Hepatocyte (in vitro differentiated cells): Measurements from ENCODE around the gene HKDC1. TPM values are rescaled to one million over a fixed set of nuclear protein-coding genes. Genes with fewer than 3 reads are reported as not detected.

Source experiments
- DNase-seq: peaks from one replicate; pipeline ENCODE4 v3.0.0-alpha.2; 2016; ENCODE audit warnings: low spot score
- H2AFZ ChIP-seq: fragments of 200-600 bp; sonication (generic); 2 replicates; pipeline ENCODE4 v1.6.0; 2016; ENCODE audit warnings: antibody characterized with exemption, mild to moderate bottlenecking
- H3K27ac ChIP-seq: fragments of 200-600 bp; sonication (generic); 2 replicates; pipeline ENCODE4 v1.5.1; 2016; ENCODE audit warnings: mild to moderate bottlenecking
- H3K27me3 ChIP-seq: fragments of 200-600 bp; sonication (generic); 2 replicates; pipeline ENCODE4 v1.6.1; 2016
- H3K36me3 ChIP-seq: fragments of 200-600 bp; sonication (generic); replicated peaks from 2 replicates; pipeline ENCODE4 v1.5.1; 2016; ENCODE audit warnings: low read depth; ENCODE audit not compliant: insufficient read depth
- H3K4me1 ChIP-seq: fragments of 200-600 bp; sonication (generic); 2 replicates; pipeline ENCODE4 v1.5.1; 2016; ENCODE audit warnings: mild to moderate bottlenecking, moderate library complexity; ENCODE audit not compliant: insufficient read depth
- H3K4me2 ChIP-seq: fragments of 200-600 bp; sonication (generic); 2 replicates; pipeline ENCODE4 v1.6.0; 2016
- H3K4me3 ChIP-seq: fragments of 200-600 bp; sonication (generic); 2 replicates; pipeline ENCODE4 v1.5.1; 2016; ENCODE audit warnings: mild to moderate bottlenecking
- H3K79me2 ChIP-seq: fragments of 200-600 bp; sonication (generic); 2 replicates; pipeline ENCODE4 v1.6.0; 2017; ENCODE audit warnings: mild to moderate bottlenecking
- H3K9me2 ChIP-seq: fragments of 200-600 bp; sonication (generic); replicated peaks from 2 replicates; pipeline ENCODE4 v1.6.0; 2017; ENCODE audit warnings: mild to moderate bottlenecking; ENCODE audit not compliant: insufficient read depth
- H3K9me3 ChIP-seq: fragments of 200-600 bp; sonication (generic); 2 replicates; pipeline ENCODE4 v1.5.1; 2016; ENCODE audit warnings: low read depth, mild to moderate bottlenecking
- H4K20me1 ChIP-seq: fragments of 200-600 bp; sonication (generic); 2 replicates; pipeline ENCODE4 v1.6.0; 2016; ENCODE audit warnings: mild to moderate bottlenecking; ENCODE audit not compliant: insufficient read depth, poor library complexity, severe bottlenecking
- EZH2 ChIP-seq: fragments of 200-600 bp; sonication (generic); IDR thresholded peaks from 2 replicates; pipeline ENCODE4 v1.6.1; 2016; ENCODE audit warnings: antibody characterized with exemption, mild to moderate bottlenecking, borderline replicate concordance
- EZH2phosphoT487 ChIP-seq: fragments of 200-600 bp; sonication (generic); IDR thresholded peaks from one replicate; pipeline ENCODE4 v1.6.1; 2018; ENCODE audit warnings: antibody characterized with exemption, mild to moderate bottlenecking, low read depth, moderate library complexity; ENCODE audit not compliant: unreplicated experiment, severe bottlenecking
- WGBS: methylation state at CpG from one replicate; pipeline ENCODE4 v1.1.6; 2016; ENCODE audit warnings: low lambda C conversion rate; ENCODE audit errors: missing lambda C conversion rate; 5-methylcytosine and 5-hydroxymethylcytosine counted together
- polyA plus RNA-seq: library from polyadenylated mRNA; unstranded; fragments of >200 nt; fragmentation: Nextera tagmentation; extraction: Ambion mirVana; gene quantifications from 2 replicates; pipeline ENCODE4 v1.2.1, GENCODE V29; 2016
- total RNA-seq: library from RNA; depleted of rRNA; stranded (reverse); fragments of >200 nt; gene quantifications from 2 replicates; pipeline ENCODE4 v1.2.3, GENCODE V29; 2014
- TF ChIP-seq, protein P1 (sequence below): fragments of 200-600 bp; sonication (generic); IDR thresholded peaks from 2 replicates; pipeline ENCODE4 v1.5.1; 2016; ENCODE audit warnings: antibody characterized with exemption, mild to moderate bottlenecking; ENCODE audit not compliant: poor library complexity

Gene HKDC1
- total and polyA plus RNA-seq, 2 experiments from 2014 or later: 23.6 to 27.9 TPM

DNA sequence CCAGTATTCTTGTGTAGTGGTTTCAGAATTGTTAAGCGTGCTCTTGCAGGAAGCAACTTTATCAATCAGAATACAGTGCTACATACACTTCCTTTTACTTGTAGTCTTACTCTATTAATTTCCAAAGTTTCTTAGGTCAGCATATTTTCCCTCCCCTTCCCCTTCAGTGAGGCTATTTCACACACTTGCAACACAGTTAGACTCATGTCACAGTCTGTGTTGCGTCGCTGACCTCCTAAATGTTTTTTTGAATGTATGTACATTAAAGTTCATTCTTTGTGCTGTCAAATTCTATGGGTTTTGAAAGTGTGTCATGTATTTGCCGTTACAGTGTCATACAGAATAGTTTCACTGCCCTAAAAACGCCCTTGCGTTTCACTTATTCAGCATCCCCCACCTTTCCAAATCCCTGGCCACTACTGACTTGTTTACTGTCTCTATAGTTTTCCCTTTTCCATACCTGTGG lies 5.4 kb upstream of the HKDC1 start:
- Histone ChIP-seq H4K20me1 (no peaks in the 10 kb centered on the region), H3K4me2 (no peak overlapping the region), H3K9me2 (no peaks in the 10 kb centered on the region), H3K36me3 (no peaks in the 10 kb centered on the region), H3K4me3 (no peak overlapping the region), H3K4me1 (peaks cover 13% of the 10 kb centered on the region), H3K79me2 (no peaks in the 10 kb centered on the region), H3K27me3 (no peaks in the 10 kb centered on the region), H2AFZ (no peak overlapping the region), H3K9me3 (no peaks in the 10 kb centered on the region), H3K27ac (no peak overlapping the region)
- no peak for DNase-seq
- WGBS: 95% methylated on average over 6 of the region's 6 CpGs
- TF ChIP-seq EZH2phosphoT487: no peak
- TF ChIP-seq, protein P1, sequence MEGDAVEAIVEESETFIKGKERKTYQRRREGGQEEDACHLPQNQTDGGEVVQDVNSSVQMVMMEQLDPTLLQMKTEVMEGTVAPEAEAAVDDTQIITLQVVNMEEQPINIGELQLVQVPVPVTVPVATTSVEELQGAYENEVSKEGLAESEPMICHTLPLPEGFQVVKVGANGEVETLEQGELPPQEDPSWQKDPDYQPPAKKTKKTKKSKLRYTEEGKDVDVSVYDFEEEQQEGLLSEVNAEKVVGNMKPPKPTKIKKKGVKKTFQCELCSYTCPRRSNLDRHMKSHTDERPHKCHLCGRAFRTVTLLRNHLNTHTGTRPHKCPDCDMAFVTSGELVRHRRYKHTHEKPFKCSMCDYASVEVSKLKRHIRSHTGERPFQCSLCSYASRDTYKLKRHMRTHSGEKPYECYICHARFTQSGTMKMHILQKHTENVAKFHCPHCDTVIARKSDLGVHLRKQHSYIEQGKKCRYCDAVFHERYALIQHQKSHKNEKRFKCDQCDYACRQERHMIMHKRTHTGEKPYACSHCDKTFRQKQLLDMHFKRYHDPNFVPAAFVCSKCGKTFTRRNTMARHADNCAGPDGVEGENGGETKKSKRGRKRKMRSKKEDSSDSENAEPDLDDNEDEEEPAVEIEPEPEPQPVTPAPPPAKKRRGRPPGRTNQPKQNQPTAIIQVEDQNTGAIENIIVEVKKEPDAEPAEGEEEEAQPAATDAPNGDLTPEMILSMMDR: no peak
- TF ChIP-seq EZH2: no peak

DNA sequence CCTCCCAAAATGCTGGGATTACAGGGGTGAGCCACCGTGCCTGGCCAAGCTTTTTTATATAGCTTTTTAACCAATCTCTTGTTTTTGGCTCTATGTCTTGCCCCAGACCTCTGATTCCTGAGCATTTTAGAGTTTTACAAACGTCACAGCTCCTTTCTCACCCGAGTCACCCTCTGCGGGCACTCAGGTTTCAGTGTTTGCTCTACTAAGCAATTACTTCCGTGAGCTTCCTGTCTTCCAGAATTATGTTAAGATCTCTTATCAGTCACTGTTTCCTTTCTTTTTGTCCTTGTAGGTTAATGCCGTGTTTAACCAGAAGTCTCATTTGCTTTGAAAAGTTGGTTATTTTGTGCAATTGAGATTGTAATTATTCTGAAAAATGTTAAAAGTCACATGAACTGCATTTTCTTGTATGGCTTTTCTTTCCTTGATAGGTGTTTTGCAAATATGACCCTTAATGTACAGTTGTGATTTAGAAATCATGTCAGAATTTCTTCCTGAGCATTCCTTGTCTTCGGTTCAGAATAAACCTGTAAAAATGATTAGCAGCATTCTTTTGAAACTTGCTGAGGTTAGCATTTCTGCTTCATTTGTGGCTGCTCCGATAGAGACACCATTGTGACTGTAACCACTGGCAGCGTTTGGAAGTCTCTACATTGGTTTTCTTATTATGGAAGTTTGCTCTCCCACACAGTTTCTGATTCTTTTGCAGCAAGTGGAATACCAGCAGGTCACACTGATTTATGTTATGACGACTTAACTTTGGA lies 4.5 kb upstream of the HKDC1 start:
- 55% methylated on average over 10 of the region's 10 CpGs for WGBS
- TF ChIP-seq, protein P1: no peak
- TF ChIP-seq EZH2phosphoT487 (no peak), EZH2 (no peak)
- H2AFZ ChIP-seq: no peak overlapping the region
- no peaks in the 10 kb centered on the region for H3K9me2 ChIP-seq
- peaks cover 13% of the 10 kb centered on the region for H3K4me1 ChIP-seq
- no peaks in the 10 kb centered on the region for H3K27me3 ChIP-seq
- peak overlapping the region; percentile 47 for H3K4me2 ChIP-seq
- H3K79me2 ChIP-seq: no peaks in the 10 kb centered on the region
- no peaks in the 10 kb centered on the region for H4K20me1 ChIP-seq
- no peaks in the 10 kb centered on the region for H3K9me3 ChIP-seq
- peak overlapping the region; percentile 52 for H3K27ac ChIP-seq
- H3K4me3 ChIP-seq: no peak overlapping the region
- no peaks in the 10 kb centered on the region for H3K36me3 ChIP-seq
- no peak for DNase-seq

DNA sequence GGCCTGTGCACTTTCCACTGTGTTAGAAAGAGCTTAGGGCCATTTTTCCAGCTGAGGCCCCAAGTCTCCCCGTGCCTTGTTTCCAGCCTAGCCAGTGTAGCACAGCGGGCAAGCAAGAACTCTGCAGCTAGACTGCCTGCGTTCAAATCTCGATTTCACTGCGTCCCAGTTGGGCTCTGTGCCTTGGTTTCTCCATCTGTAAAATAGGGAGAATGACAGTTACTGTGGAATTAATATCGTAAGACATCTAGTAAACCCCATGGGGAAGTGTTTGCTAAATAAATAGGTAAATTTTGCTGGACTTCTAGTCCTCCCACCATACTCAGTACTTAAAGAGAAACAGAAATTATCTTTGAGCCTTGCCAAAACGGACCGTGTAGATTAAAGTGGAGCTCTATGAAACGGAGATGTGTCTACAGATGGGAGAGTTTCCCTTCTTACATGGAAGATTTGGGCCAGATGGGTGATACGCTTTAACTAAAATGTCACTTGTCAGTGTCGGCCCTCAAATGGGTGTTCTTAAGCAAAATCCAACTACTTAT lies 3.5 kb upstream of the HKDC1 start:
- Histone ChIP-seq H3K36me3 (no peaks in the 10 kb centered on the region), H2AFZ (no peak overlapping the region), H3K4me3 (no peak overlapping the region), H4K20me1 (no peaks in the 10 kb centered on the region), H3K79me2 (peaks cover 7% of the 10 kb centered on the region), H3K9me3 (no peaks in the 10 kb centered on the region), H3K4me1 (peaks cover 13% of the 10 kb centered on the region), H3K27me3 (no peaks in the 10 kb centered on the region), H3K4me2 (no peak overlapping the region), H3K27ac (peak overlapping the region; percentile 52), H3K9me2 (no peaks in the 10 kb centered on the region)
- TF ChIP-seq EZH2phosphoT487: no peak
- TF ChIP-seq EZH2: no peak
- TF ChIP-seq, protein P1: no peak
- 81% methylated on average over 11 of the region's 11 CpGs for WGBS
- DNase-seq: no peak
